B cell (primary cell): ENCODE data around the gene KCNH5.

Experiments used
- CTCF ChIP-seq: fragments of 200-600 bp; IDR thresholded peaks from one replicate; pipeline ENCODE4 v1.8.0; 2022; ENCODE audit warnings: antibody characterized with exemption, mild to moderate bottlenecking
- EZH2 ChIP-seq: IDR thresholded peaks from 2 replicates; pipeline ENCODE4 v1.6.1; 2012; ENCODE audit warnings: borderline replicate concordance, low read depth, mild to moderate bottlenecking, moderate library complexity, low read length; ENCODE audit not compliant: insufficient read depth, poor library complexity, severe bottlenecking

DNA sequence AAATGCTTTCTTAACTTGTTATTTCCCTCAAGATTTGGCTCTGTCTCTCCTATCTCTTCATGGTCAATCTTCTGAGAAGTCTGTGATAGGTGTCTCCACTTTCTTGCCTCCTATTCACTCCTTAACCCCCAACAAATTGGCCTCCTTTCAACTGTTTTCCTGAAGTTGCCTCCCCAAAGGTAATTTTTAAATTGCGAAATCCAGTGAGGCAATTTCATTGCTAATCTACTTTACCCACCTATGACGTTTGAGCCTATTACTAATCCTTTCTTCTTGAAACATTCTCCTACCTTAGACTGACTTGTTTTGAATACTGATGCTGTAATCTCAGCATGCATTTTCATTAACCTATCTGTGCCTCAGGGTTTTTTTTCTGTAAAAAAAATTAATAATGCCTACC, 6.0 kb upstream of the KCNH5 start:
- TF ChIP-seq EZH2: no peak
- no peak for TF ChIP-seq CTCF
